Keratinocyte (primary cell): ENCODE results near the gene MAGOHB. TPM values are rescaled to one million over a fixed set of nuclear protein-coding genes. Genes with fewer than 3 reads are reported as not detected.

ENCODE experiments used
- DNase-seq: peaks from one replicate; pipeline ENCODE4 v3.0.0-alpha.2; 2011; ENCODE audit warnings: low read depth, missing footprints, low spot score
- FAIRE-seq: peaks from 2 replicates; lab custom pipeline; 2011; peaks lifted over from hg19 to GRCh38; lab: Jason Lieb, UNC
- H2AFZ ChIP-seq: 2 replicates; pipeline ENCODE4 v1.6.0; 2012; ENCODE audit warnings: low read length, control low read depth, inconsistent platforms; ENCODE audit not compliant: control insufficient read depth
- H3K27ac ChIP-seq: 2 replicates; pipeline ENCODE4 v1.5.1; 2011; ENCODE audit warnings: low read length; ENCODE audit not compliant: control insufficient read depth, insufficient read depth
- H3K27me3 ChIP-seq: 3 replicates; pipeline ENCODE4 v1.6.0; 2011; ENCODE audit warnings: low read length; ENCODE audit not compliant: control insufficient read depth, insufficient read depth; ENCODE audit errors: extremely low read depth
- H3K36me3 ChIP-seq, 2 experiments: 2 replicates in 1 of 2; 3 replicates in 1 of 2; pipeline ENCODE4 v1.5.1; 2011; ENCODE audit warnings: low read length in 2 of 2, mild to moderate bottlenecking in 1 of 2; ENCODE audit not compliant: control insufficient read depth in 2 of 2, insufficient read depth in 2 of 2; ENCODE audit errors: extremely low read depth in 1 of 2
- H3K4me1 ChIP-seq: 3 replicates; pipeline ENCODE4 v1.5.1; 2011; ENCODE audit warnings: low read length; ENCODE audit not compliant: control insufficient read depth, insufficient read depth; ENCODE audit errors: extremely low read depth
- H3K4me2 ChIP-seq: 3 replicates; pipeline ENCODE4 v1.6.0; 2011; ENCODE audit warnings: low read depth, low read length; ENCODE audit not compliant: control insufficient read depth, insufficient read depth; ENCODE audit errors: extremely low read depth
- H3K4me3 ChIP-seq, 3 experiments: fragments of 200-600 bp in 1 of 3; sonication (generic) in 1 of 3; 2 replicates in 2 of 3; 3 replicates in 1 of 3; pipeline ENCODE4 v1.5.1; 2011 to 2016; ENCODE audit warnings: low read length in 3 of 3, mild to moderate bottlenecking in 3 of 3, control low read depth in 2 of 3, inconsistent platforms in 1 of 3, low read depth in 1 of 3, mixed read lengths in 1 of 3, mixed run types in 1 of 3, moderate library complexity in 1 of 3; ENCODE audit not compliant: control insufficient read depth in 2 of 3, insufficient read depth in 2 of 3; ENCODE audit errors: extremely low read depth in 1 of 3
- H3K79me2 ChIP-seq: 2 replicates; pipeline ENCODE4 v1.6.0; 2012; ENCODE audit warnings: low read length; ENCODE audit not compliant: control insufficient read depth, insufficient read depth
- H3K9ac ChIP-seq: 3 replicates; pipeline ENCODE4 v1.6.0; 2011; ENCODE audit warnings: low read length; ENCODE audit not compliant: control insufficient read depth, insufficient read depth; ENCODE audit errors: extremely low read depth
- H3K9me1 ChIP-seq: 3 replicates; pipeline ENCODE4 v1.6.0; 2011; ENCODE audit warnings: low read length; ENCODE audit not compliant: control insufficient read depth, insufficient read depth; ENCODE audit errors: extremely low read depth
- H3K9me3 ChIP-seq: 2 replicates; pipeline ENCODE4 v1.5.1; 2012; ENCODE audit warnings: low read depth, low read length; ENCODE audit not compliant: control insufficient read depth
- H4K20me1 ChIP-seq: 3 replicates; pipeline ENCODE4 v1.6.0; 2011; ENCODE audit warnings: low read length; ENCODE audit not compliant: control insufficient read depth, insufficient read depth; ENCODE audit errors: extremely low read depth
- EZH2 ChIP-seq: IDR thresholded peaks from one replicate; pipeline ENCODE4 v1.6.1; 2012; ENCODE audit warnings: inconsistent platforms, mild to moderate bottlenecking, low read length, moderate library complexity
- dilution Hi-C: fragments of 300-500 bp; cut with MboI; formaldehyde crosslinking; loops from one replicate; pipeline ENCODE4 v1.7.0; 2020; ENCODE audit warnings: low sequenced_read_pairs; ENCODE audit not compliant: extremely low pct_ligation_motif_present
- polyA plus RNA-seq, 5 experiments: library from polyadenylated mRNA; depleted of rRNA in 3 of 5; stranded (reverse) in 3 of 5; stranded (forward) in 1 of 5; unstranded in 1 of 5; fragments of >200 nt; gene quantifications; 1 replicate in 1 of 5; 2 replicates in 3 of 5; 3 replicates in 1 of 5; pipeline versions ENCODE4 v1.2.1 to v1.2.3, GENCODE V29; 2011 to 2012; ENCODE audit warnings: missing spikeins in 2 of 5, low read depth in 1 of 5, low replicate concordance in 1 of 5
- TF ChIP-seq, protein P1 (sequence below), 3 experiments: IDR thresholded peaks in 1 of 3; conservative IDR thresholded peaks in 1 of 3; optimal IDR thresholded peaks in 1 of 3; 2 replicates in 2 of 3; 3 replicates in 1 of 3; pipeline versions ENCODE3 to v1.5.1; 2011; ENCODE audit warnings: low read length in 3 of 3, mild to moderate bottlenecking in 3 of 3, moderate library complexity in 2 of 3, control low read depth in 1 of 3, inconsistent platforms in 1 of 3; ENCODE audit not compliant: insufficient read depth in 2 of 3; ENCODE audit errors: extremely low read depth in 1 of 3

MAGOHB gene
- polyA plus RNA-seq, 1 donor (not counting 4 experiments of a cell fraction or from before 2014, with no cell fraction given) = 34.2 TPM

DNA sequence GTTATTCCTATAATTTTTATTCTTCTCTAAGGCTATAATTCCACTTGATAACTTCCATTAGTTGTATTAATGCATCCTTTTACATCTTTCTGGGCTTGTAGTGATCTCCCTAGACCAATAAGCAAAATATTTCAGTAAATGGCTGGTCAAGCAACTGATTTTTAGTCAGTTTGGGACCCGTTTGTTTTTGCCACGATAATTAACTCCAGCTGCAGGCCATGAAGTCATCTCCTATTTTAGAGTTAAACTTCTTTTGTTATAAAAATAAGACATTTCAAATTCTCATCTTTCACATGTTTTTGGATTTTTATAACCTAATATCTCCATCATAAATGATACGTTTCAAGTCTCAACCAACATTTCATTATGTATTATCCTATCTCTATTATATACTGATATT, 49.4 kb downstream of the MAGOHB start:
- Histone ChIP-seq H3K27ac (no peak overlapping the region), H3K4me2 (no peak overlapping the region), H3K36me3 (no peaks in the 10 kb centered on the region), H3K27me3 (no peaks in the 10 kb centered on the region), H4K20me1 (no peaks in the 10 kb centered on the region), H3K9me1 (no peaks in the 10 kb centered on the region), H3K4me3 (no peak overlapping the region), H3K79me2 (no peaks in the 10 kb centered on the region), H3K9me3 (no peaks in the 10 kb centered on the region), H3K9ac (no peak overlapping the region), H3K4me1 (no peaks in the 10 kb centered on the region), H2AFZ (no peak overlapping the region)
- dilution Hi-C loops = no loop called here
- TF ChIP-seq EZH2 = no peak
- TF ChIP-seq, protein P1, sequence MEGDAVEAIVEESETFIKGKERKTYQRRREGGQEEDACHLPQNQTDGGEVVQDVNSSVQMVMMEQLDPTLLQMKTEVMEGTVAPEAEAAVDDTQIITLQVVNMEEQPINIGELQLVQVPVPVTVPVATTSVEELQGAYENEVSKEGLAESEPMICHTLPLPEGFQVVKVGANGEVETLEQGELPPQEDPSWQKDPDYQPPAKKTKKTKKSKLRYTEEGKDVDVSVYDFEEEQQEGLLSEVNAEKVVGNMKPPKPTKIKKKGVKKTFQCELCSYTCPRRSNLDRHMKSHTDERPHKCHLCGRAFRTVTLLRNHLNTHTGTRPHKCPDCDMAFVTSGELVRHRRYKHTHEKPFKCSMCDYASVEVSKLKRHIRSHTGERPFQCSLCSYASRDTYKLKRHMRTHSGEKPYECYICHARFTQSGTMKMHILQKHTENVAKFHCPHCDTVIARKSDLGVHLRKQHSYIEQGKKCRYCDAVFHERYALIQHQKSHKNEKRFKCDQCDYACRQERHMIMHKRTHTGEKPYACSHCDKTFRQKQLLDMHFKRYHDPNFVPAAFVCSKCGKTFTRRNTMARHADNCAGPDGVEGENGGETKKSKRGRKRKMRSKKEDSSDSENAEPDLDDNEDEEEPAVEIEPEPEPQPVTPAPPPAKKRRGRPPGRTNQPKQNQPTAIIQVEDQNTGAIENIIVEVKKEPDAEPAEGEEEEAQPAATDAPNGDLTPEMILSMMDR (optimal IDR thresholded peaks at IDR 0.05 in 1 of 3, IDR thresholded peaks at IDR 0.05 in 1 of 3, conservative IDR thresholded peaks at IDR 0.05 in 1 of 3; ENCODE audit: extremely low read depth in 1 of 3, insufficient read depth in 2 of 3, low read length in 3 of 3) = no peak
- FAIRE-seq (no peak), DNase-seq (no peak)

DNA sequence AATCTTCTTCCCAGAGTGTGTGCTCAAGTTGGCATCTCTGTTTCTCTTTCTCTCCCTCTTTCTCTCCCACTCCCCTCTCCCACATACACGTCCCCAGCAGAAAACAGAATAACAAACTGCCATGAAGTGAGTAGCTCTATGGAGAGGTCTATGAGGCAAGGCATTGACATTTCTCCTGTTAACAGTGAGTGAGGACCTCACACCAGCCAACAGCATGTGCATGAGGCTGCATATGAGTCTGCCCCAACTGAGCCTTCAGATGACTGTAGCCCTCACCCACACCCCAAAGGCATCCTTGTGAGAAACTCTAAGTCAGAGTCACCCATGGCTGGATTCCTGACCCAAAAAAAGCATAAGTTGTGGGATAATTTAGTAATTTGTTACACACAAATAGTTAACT, 50.4 kb downstream of the MAGOHB start:
- no peak for TF ChIP-seq EZH2
- TF ChIP-seq, protein P1 (optimal IDR thresholded peaks at IDR 0.05 in 1 of 3, IDR thresholded peaks at IDR 0.05 in 1 of 3, conservative IDR thresholded peaks at IDR 0.05 in 1 of 3; ENCODE audit: extremely low read depth in 1 of 3, insufficient read depth in 2 of 3, low read length in 3 of 3) = no peak
- H3K27me3 ChIP-seq = no peaks in the 10 kb centered on the region
- H3K9me3 ChIP-seq = no peaks in the 10 kb centered on the region
- H2AFZ ChIP-seq = no peak overlapping the region
- H3K79me2 ChIP-seq = no peaks in the 10 kb centered on the region
- no peaks in the 10 kb centered on the region for H3K36me3 ChIP-seq
- dilution Hi-C loops = no loop called here
- no peak overlapping the region for H3K27ac ChIP-seq
- H3K4me2 ChIP-seq = no peak overlapping the region
- DNase-seq = no peak
- H3K4me1 ChIP-seq = no peaks in the 10 kb centered on the region
- no peak overlapping the region for H3K4me3 ChIP-seq
- H4K20me1 ChIP-seq = no peaks in the 10 kb centered on the region
- no peak overlapping the region for H3K9ac ChIP-seq
- no peak for FAIRE-seq
- H3K9me1 ChIP-seq = no peaks in the 10 kb centered on the region
